PFSK-1 (cell line): ENCODE results near the gene KRT39.

ENCODE experiments used
- FOXP2 ChIP-seq: optimal IDR thresholded peaks from 2 replicates; pipeline ENCODE3; 2011; ENCODE audit warnings: borderline replicate concordance, control low read depth, inconsistent platforms; ENCODE audit not compliant: insufficient read depth; ENCODE audit errors: extremely low read length, extremely low read depth
- POLR2AphosphoS5 ChIP-seq: IDR thresholded peaks from 2 replicates; pipeline ENCODE4 v1.6.1; 2012; ENCODE audit warnings: low read depth, mild to moderate bottlenecking, control low read depth, low read length, moderate library complexity
- REST ChIP-seq, 2 experiments: IDR thresholded peaks; 2 replicates each; pipeline versions ENCODE4 v1.6.1 to v1.8.0; 2011 to 2012; ENCODE audit warnings: low read depth in 2 of 2, low read length in 2 of 2, control low read depth in 1 of 2, inconsistent platforms in 1 of 2, mild to moderate bottlenecking in 1 of 2, moderate library complexity in 1 of 2; ENCODE audit not compliant: insufficient read depth in 1 of 2
- SIN3A ChIP-seq: IDR thresholded peaks from 2 replicates; pipeline ENCODE4 v1.6.1; 2012; ENCODE audit warnings: mild to moderate bottlenecking, low read length, moderate library complexity, borderline replicate concordance; ENCODE audit not compliant: insufficient read depth
- TAF1 ChIP-seq: IDR thresholded peaks from 2 replicates; pipeline ENCODE4 v1.6.1; 2012; ENCODE audit warnings: low read length, control low read depth, borderline replicate concordance; ENCODE audit not compliant: insufficient read depth

Gene KRT39

GRCh38 chr17:40960144-40960543 is 6.6 kb downstream of the KRT39 start:
- TF ChIP-seq TAF1 (no peak), SIN3A (no peak), POLR2AphosphoS5 (no peak), REST (IDR thresholded peaks at IDR 0.05; ENCODE audit: insufficient read depth in 1 of 2, low read depth in 2 of 2, low read length in 2 of 2) (no peak), FOXP2 (no peak)

GRCh38 chr17:40958086-40958953 is 8.4 kb downstream of the KRT39 start:
- no peak for TF ChIP-seq TAF1
- no peak for TF ChIP-seq POLR2AphosphoS5
- no peak for TF ChIP-seq FOXP2
- no peak for TF ChIP-seq REST (IDR thresholded peaks at IDR 0.05; ENCODE audit: insufficient read depth in 1 of 2, low read depth in 2 of 2, low read length in 2 of 2)
- TF ChIP-seq SIN3A, result no peak

- TF ChIP-seq REST (IDR thresholded peaks at IDR 0.05; ENCODE audit: insufficient read depth in 1 of 2, low read depth in 2 of 2, low read length in 2 of 2) (no peak), FOXP2 (no peak), SIN3A (no peak), TAF1 (no peak), POLR2AphosphoS5 (no peak)
Measured at GRCh38 chr17:40956401-40957254, 10.1 kb downstream of the KRT39 start.

- no peak for TF ChIP-seq FOXP2
- TF ChIP-seq SIN3A, result no peak
- no peak for TF ChIP-seq TAF1
- no peak for TF ChIP-seq POLR2AphosphoS5
- TF ChIP-seq REST (IDR thresholded peaks at IDR 0.05; ENCODE audit: insufficient read depth in 1 of 2, low read depth in 2 of 2, low read length in 2 of 2), result no peak
Measured at GRCh38 chr17:40953881-40954280, 12.9 kb downstream of the KRT39 start.
